ENCODE data around the gene GAST.

Gene GAST

DNA sequence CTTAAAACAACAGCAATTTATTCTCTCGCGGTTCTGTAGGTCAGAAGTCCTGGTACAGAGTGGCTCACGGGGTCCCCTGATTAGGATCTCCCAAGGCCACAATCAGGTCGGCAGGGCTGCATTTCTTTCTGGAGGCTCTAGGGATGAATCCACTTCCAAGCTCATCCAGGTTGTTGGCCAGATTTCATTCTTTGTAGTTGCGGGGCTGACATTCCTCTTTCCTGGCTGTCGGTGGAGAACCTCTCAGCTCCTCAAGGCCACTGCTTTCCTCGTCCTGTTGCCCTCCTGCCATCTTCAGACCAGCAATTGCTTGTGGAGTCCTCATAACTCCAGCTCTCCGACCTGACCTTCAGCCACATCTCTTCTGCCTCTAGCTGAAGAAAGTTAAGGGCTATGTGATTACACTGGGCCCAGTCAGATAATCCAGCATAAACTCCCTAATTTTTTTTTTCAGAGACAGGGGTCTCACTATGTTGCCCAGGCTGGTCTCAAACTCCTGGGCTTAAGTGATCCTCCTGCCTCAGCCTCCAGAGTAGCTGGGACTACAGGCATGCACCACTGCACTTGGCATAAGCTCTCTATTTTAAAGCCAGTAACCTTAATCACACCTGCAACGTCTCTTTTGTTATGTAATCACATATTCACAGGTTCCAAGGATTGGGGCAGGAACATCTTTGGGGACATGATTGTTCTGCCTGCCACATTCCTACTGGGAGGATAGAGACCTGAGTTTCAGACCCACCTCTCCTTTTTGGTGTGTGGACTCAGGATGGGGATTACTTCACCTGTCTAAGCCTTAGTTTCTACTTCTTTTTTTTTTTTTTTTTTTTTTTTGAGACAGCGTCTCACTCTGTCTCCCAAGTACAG is 4.1 kb upstream of the GAST start:
- no peak for DNase-seq (ENCODE audit: low read depth in 3 of 3)

DNA sequence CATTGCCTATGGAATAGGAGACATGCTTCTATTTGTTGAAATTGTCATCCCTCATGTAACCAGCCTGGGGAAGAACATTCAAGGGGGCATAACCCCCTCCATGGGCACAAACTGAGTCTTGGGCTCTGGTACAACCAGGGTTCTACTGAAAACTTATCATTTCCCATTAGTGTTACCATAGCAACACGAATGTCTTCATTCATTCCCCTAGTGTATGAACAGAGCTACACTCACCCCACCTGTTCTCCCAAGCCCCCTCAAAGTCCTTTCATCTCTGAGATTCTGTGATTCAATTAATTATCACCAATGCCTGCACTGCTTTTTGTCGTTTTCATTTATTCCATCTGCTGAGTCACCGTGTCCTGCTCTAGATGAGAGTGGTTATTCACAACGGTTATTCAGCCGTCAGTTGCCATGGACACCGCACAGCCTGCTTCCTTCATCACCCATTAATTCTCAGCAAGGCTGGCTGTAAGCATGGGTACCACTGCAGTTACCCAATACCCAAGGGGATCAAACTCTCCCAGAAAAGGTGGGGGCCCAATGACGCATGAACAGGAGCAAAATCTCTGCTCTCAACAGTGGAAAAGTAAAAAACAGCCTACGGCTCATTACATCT is 1.6 kb upstream of the GAST start:
- DNase-seq (ENCODE audit: low read depth in 3 of 3): no peak

DNA sequence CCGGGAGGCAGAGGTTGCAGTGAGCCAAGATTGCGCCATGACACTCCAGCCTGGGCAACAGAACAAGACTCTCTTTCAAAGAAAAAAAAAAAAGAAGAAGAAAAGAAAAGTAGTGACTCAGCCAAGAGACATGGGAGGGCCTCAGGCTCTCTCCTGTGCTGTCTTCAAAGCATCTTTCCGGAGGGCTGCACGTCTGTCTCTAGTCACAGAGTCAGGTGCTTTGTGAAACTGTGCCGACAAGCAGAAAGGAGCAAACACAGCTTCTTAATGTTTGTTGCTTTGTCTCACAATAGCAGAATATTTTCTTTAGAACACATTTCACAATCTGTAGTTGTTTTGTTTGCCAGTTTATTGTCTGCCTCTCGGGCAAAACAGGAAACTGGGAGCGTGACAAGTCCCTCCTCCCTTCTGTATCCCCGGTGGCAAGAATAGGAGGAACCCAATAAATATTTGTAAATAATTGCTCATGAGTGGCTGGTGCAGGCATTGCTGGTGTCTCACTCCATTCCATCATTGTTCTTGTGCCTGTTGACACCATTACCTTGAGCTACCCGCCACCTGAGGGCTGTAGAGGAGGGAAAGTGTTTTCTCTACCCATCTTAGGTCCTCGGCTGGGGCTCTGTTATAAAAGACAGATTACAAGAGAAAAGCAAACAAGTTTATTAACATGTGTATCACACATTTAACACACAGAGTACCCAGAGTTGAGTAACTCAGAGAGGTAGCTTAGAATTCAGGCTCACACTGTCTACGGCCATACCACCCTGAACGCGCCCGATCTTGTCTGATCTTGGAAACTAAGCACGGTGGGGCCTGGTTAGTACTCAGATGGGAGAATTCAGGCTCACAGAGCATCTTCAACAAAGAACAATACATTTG is 5.5 kb downstream of the GAST start:
- DNase-seq (ENCODE audit: low read depth in 3 of 3): no peak

DNA sequence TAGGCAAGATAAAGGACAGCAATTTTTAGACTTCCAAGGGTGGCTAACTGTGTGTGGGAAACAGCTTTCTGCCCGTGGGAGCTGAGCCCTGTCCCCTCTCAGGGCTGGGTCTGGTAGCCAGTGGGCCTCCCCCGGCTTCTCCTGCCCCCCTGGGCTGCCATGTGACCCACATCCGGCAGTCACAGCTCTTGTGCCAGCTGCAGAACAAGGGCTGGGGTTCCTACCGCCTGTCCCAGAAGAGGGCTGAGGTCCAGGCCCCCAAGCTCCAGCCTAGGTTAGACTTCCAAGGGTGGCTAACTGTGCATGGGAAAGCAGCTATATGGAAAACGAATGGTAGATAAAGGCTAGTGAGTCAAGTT is 6.1 kb downstream of the GAST start:
- no peak for DNase-seq (ENCODE audit: low read depth in 3 of 3)

DNA sequence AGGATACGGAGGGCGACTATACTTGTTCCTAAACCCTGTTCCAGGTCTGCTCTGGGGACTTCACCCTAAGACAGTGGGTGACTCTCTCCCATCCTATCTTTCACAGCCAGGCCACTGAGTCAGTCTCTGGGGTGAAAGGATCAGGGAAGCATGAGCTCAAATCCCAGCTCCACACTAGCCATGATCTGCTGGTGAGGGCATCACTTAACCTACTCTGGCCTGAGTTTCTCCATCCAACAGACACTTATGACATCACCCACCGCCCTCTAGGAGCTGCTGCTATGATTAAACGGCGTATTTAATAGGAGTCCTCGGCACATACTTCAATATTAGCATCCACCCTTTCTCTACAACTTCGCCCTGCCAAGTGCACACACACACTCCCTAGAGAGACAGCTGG is 10.1 kb downstream of the GAST start:
- no peak for DNase-seq (ENCODE audit: low read depth in 3 of 3)

DNA sequence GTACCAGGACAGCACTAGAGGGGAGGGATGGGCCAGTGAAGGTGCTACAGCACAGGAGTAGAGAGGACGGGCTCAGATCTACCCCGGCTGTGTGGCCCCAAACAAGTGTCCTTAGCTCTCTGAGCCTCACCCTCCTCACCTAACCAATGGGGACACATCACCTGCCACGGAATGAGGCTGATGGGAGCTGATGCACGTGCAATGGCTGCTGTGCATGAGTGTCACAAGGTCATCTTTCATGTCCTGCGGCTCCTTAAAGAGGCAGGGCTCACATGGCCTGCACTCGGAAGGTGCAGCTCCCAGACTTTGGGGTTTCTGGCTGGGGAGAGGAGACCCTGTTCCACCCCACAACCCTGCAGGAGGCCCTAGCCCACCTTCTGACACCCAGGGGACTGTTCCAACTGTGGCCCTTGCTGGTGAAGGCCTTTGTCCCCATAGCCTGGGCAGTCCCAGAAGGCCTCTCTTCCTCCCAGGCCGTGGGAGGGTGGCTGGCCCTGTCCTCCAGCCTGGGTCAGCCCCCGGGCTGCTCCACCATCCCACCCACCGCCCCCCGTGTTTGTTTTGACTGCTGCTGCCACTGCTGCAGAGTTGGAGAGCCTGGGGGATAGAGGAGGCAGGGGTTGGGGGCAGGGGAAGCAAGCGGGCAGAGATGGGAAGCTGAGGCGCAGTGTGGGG is 11.8 kb downstream of the GAST start:
- no peak for DNase-seq (ENCODE audit: low read depth in 3 of 3)

DNA sequence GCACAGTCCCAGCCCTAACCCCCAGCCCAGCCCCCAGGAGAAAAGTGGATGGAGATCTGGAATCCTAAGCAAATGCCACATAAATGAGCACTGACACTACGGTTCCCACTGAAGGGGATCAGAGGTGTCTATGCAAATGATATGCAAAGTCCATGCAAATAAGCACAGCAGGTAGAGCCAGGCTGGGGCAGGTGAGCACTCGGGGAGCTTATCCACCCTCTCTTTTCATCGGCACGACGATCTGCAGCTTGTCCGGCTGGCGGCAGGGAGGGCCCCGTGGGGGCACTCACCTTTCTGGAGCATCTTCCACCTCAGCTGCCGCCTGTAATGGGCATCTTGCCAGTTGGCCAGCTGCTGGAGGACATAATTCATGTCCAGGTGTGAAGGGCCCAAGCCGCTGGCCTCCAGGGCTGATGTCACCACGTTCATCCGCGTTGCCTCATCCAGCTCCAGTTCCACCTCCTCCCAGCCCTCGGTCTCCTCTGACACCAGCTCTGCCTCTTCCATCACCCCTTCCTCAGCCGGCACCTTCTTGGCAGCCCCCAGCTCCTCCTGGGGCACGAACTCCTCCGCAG is 12.4 kb downstream of the GAST start:
- DNase-seq (ENCODE audit: low read depth in 3 of 3): no peak

DNA sequence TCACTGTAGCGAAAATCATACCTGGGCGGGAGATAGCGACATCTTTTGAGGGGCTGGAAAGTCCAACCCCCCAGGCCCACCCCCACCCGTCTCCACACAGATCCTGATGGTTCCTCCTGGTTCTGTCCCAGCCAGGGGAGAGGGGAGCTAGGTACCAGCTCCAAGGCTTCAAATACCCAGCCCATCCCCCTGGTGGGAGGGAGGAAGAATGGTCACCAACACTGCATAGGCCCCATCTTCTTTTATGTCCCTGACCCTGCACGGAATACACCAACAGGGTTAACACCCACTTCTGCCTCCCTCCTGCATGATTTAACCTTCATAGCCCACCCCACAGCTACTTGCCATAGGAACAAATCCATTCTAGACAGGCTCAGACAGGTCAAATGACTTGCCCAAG is 13.0 kb downstream of the GAST start:
- no peak for DNase-seq (ENCODE audit: low read depth in 3 of 3)

DNA sequence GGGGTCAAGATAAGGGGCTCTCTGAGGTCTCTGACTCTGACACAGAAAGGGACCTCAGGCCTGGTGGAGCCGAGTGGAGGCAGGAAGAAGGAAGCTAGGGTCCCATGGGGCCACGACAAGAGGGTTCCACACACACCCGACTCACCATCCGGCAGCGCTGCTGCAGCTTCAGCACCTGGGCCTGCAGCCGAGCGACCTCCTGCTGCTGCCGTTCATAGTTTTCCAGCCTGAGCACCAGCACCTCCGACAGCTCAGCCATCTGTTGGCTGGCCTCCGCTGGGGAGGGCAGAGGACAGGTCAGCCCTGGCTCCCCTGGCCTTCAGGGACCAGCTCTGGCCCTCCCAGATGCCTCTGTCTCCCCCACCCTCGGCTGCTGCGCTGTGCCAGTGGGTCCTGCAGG is 15.9 kb downstream of the GAST start:
- DNase-seq (ENCODE audit: low read depth in 3 of 3): no peak

DNA sequence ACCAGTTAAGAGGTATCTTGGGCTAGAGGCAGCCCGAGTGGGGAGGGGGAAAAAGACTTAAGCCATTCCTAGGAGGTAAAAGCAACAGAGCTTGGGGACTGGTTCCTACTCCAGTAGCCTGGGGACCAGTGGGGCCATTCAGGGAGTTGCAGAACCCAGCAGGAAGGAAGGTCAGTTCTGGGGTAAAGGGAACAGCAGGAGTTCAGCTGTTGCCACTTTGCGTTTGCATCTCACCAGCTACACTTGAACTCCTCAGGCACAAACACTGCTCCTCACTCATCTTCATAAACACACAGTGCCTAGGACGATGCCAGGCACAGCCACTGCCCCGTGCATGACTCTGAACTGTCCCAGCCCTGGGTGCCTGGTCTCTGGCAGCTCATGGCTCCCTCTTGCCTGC is 18.3 kb downstream of the GAST start:
- no peak for DNase-seq (ENCODE audit: low read depth in 3 of 3)

DNA sequence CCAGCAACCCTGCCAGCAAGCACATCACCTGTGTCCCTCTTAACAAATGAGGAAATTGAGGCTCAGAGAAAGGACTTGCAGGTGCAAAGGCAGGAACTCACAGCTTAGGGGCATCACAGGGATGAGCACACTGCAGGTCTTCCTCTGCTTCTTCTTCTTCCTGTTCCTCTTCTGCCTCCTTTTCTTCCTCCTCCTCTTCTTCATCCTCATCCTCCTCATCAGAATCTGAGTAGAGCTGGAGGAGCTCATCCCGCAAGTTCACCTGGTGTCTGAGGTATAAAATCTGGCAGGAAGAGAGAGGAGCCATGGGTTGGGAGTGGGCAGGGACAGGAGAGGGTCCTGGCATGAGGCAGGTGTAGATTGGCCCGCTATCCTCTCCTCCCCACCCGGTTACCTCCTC is 19.7 kb downstream of the GAST start:
- DNase-seq (ENCODE audit: low read depth in 3 of 3): no peak

DNA sequence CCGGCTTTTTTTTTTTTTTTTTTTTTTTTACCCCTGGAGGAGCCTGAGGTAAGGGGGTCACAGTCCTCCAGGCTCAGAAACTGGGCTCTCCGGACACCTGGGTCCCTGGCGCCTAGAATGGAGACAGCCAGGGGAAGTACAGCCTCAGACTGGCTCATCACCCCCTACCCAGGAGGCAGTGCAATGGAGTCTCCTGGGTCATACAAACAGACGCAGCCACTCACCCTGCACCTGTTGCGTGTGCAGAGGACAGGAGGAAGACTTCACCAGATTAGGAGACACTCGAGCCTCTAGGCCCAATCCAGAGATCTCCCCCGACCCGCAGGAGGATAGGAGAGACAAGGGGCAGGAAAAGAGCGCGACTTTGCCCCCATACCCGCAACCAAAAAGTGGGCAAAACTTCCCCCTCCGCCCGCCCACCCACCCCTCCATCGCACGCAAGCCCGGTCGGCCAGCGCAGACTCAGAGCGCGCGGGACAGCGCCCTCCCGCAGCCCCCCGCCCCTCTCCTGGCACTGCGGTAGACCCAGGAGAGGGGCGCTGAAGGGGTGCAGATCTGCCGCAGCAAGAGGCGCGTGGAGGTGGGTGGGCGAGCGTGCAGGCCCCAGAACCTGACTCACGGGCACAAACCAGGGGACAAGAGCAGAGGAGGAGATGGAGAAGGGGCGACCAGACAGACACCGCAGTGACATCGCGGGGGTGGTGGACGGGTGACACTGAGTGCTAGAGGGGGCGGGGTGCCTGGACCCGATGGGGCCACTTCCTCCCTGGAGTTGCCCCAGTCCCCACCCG is 21.4 kb downstream of the GAST start:
- no peak for DNase-seq (ENCODE audit: low read depth in 3 of 3)

DNA sequence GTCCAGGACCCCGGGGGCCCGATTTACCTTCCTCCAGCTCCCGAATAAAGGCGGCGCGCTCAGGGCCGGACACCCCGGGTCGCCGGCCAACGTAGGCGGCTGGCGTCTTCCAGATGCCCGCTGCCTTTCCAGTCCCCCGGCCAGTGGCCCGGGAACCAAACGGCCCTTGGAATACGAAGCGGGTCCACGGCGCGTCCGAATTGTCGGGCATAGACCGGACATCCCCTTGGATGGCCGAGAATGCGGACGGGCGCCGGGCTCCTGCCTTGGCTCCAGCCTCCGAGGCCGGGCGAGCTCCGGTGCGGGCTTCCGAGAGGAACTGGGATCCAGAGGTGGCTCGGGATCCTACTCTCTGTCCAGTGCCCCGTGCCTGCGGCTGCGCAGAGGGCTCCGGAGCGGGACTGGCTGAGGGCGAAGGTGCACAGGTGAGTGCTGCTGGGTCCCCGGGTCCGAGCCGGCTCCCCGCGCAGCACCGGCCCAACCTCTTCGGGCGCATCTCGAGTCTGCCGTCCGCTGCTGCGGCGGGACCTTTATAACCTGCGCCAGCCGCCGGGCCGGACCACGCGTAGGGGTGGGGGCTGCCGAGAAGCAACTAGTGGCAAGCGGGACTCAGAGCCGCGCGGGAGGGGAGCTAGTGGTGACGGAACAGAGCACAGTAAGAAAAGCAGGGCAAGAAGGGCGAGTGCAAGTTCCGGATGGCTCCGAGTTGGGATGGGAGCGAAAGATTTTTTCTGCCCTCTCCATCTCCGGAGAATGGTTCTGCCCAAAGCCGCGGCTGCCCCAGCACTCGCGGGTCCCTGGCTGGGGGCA is 22.2 kb downstream of the GAST start, which contains the start of gene HAP1:
HAP1 (minus strand) TSS at position 505 of the 810 bp plus-strand sequence; CDS start at position 496, 9 bp downstream.
- DNase-seq (ENCODE audit: low read depth in 3 of 3): peak in 1 of 3 experiments; percentile 14

DNA sequence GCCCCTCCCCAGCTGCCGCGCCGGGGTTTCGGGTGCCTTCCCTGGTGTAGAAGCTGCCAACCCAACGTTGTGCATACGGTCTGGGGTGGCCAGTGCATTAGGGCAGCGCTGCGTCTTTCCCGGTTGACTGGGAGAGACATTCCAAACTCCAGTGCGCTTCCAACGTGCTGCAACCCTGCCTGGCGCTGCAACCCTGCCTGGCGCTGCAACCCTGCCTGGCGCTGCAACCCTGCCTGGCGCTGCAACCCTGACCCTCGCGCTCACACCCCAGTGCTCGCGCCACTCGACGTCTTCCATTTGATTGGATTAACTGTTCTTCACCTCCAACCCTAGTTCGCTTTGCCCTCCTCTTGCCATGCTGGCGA is 22.8 kb downstream of the GAST start:
- no peak for DNase-seq (ENCODE audit: low read depth in 3 of 3)

DNA sequence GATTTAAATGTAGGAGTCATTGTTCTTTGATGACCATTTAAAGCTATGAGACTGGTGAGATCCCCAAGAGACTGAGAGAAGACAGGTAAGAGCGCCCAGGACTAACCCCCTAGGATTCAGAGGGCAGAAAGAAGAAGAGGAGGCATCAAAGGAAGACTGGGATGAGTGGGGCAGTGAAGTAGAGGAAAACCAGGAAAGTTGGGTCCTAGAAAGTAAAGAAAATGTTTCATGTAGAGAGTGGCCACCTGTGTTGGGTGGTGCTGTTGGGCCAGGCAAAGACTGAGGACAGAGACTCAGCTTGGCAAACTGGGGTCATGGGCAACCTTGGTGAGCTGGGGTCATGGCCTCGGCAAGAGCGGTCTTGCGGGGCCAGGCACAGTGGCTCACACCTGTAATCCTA is 23.6 kb downstream of the GAST start:
- DNase-seq (ENCODE audit: low read depth in 3 of 3): no peak

DNA sequence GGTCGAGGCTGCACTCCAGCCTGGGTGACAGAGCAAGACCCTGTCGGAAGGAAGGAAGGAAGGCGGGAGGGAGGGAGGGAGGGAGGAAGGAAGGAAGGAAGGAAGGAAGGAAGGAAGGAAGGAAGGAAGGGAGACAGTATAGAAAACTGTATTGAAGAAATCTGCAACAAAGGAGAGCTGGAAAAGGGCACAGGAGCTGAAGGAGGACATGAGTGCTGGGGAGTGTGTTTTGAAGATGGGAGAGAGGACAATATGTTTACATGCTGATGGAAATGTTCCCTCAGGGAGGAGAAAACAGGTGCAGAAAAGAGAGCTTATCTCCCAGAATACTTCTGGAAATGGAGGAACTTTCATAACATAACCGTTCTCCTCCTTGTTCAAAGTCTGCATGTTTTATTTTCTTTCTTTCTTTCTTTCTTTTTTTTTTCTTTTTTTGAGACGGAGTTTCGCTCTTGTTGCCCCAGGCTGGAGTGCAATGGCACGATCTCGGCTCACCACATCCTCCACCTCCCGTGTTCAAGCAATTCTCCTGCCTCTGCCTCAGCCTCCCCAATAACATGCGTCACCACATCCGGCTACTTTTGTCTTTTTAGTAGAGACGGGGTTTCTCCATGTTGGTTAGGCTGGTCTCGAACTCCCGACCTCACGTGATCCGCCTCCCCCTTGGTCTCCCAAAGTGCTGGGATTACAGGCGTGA is 25.0 kb downstream of the GAST start:
- DNase-seq (ENCODE audit: low read depth in 3 of 3): no peak

DNA sequence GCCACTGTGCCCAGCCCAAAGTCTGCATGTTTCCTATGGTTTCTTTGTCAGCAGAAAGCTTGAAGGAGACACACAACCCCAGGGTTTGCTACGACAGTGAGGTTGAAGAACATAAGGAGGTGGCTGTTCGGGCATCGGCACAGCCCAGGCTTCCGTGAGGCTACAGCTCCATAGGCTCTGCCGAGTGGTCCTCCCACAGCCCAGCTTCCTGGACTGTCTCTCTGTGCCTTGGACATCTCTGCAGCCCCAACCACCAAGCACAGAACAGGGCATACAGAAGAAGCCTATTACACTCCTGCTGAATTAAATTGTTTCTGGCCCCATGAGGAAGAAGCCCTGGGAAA is 25.5 kb downstream of the GAST start:
- no peak for DNase-seq (ENCODE audit: low read depth in 3 of 3)

DNA sequence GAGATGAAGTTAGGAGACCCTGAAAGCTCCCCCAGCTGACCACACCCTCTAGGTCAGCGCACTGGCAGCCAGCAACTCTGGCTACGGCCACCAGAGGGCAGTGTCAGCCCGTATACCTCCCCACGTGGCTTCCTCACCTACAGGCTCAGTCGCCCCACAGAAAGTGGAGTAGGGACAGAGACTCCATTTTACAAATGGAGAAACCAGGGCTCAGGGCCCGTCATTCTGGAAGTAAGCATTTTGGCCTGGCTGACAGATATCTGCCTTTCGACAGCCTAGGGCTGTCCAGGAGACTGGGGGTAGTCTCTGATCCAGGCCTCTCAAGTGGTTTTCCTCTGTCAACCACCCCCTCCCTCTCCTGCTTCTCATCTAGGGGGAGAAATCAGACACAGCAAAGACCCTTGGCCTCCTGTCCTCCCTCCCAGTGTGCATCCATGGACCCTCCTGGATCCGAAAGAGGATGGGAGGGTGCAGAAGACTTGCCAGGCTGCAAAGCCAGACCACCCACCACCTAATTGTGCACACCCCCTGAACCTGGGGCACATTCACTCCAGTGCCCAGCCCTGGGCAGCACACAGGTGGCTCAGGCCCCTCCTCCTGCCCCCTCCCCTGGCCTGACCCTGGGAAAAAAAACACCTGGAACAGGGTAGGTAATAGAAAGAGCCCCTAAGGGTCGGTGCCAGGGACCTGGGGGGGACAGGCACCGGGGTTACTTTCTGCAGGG is 26.1 kb downstream of the GAST start:
- DNase-seq (ENCODE audit: low read depth in 3 of 3): peak; percentile 61 to 75 (median 72)

DNA sequence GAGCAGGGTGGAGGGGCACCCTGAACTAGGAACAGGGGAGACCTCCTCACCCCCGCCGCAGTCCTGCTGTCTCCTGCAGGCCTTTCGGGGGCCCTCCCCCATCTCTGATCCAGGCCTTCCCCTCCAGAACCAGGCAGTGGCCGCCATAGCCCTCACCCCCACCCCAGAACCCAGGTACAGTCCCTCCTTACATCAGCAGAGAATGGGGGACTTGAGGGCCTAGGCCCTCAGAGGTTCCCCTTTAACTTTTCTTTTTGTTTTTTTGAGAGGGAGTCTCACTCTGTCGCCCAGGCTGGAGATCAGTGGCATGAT is 26.6 kb downstream of the GAST start:
- DNase-seq (ENCODE audit: low read depth in 3 of 3): no peak

Measured in stimulated activated CD4-positive, alpha-beta T cell treated with anti-CD3 and anti-CD28 coated beads, TNF-alpha, amount 100 ng/mL, for 24 hours (primary cell).